ENCODE measurements around the gene AKAP12. TPM values are rescaled to one million over a fixed set of nuclear protein-coding genes. Genes with fewer than 3 reads are reported as not detected.

AKAP12 gene
- total RNA-seq, 1 donor from 2014 or later = 0.69 TPM

- POLR2A ChIA-PET = no interaction called here
- no peak overlapping the region for H3K4me3 Mint-ChIP-seq
- no peaks in the 10 kb centered on the region for H3K4me1 Mint-ChIP-seq
- H3K27ac Mint-ChIP-seq = no peak overlapping the region
- intact Hi-C loops (cut with micrococcal nuclease) = no loop called here
- CTCF ChIA-PET = no interaction called here
- DNase-seq = no peak
- peaks cover 2% of the 10 kb centered on the region for H3K27me3 Mint-ChIP-seq
- H3K9me3 Mint-ChIP-seq = no peaks in the 10 kb centered on the region
- TF ChIP-seq, protein P1, sequence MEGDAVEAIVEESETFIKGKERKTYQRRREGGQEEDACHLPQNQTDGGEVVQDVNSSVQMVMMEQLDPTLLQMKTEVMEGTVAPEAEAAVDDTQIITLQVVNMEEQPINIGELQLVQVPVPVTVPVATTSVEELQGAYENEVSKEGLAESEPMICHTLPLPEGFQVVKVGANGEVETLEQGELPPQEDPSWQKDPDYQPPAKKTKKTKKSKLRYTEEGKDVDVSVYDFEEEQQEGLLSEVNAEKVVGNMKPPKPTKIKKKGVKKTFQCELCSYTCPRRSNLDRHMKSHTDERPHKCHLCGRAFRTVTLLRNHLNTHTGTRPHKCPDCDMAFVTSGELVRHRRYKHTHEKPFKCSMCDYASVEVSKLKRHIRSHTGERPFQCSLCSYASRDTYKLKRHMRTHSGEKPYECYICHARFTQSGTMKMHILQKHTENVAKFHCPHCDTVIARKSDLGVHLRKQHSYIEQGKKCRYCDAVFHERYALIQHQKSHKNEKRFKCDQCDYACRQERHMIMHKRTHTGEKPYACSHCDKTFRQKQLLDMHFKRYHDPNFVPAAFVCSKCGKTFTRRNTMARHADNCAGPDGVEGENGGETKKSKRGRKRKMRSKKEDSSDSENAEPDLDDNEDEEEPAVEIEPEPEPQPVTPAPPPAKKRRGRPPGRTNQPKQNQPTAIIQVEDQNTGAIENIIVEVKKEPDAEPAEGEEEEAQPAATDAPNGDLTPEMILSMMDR (IDR thresholded peaks at IDR 0.05) = no peak
- no peaks in the 10 kb centered on the region for H3K36me3 Mint-ChIP-seq (ENCODE audit: low read depth)
- ATAC-seq (ENCODE audit: low read depth) = no peak
Observed at GRCh38 chr6:151265282-151265681, 25.5 kb downstream of the AKAP12 start.

DNA sequence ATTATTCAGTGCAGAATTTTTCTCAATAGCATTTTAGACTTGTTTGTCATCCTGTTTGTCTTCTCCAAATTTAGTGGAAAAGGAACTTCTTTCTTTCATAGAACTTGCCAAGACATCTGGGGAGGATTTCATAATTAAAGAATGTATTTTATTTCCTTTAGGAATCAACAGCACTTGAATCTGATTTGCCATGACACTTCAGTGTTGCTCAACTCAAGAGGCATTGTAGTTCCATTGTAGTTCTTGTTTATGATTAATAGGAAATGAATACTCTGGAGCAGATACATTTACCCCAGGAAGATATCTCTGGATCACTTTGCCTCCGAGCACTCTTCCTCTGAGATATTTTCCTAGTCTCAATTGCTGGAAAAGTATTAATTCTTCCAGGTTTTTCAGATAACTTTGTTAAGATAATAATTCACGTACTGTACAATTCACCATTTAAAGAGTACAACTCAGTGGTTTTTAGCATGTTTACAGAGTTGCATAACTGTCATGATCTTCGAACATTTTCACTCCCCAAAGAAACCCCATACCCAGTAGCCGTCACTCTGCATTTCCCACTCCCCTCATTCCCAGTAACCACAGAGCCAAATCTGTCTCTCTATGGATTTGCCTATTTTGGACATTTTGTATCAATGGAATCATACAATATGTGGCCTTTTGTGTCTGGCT lies 29.7 kb downstream of the AKAP12 start:
- Mint-ChIP-seq H3K27ac (no peak overlapping the region), H3K4me1 (no peaks in the 10 kb centered on the region)
- POLR2A ChIA-PET = no interaction called here

GRCh38 chr6:151275121-151275520 lies 35.4 kb downstream of the AKAP12 start:
- H3K4me1 Mint-ChIP-seq = no peaks in the 10 kb centered on the region
- intact Hi-C loops (cut with micrococcal nuclease) = no loop called here
- no peak for DNase-seq
- H3K4me3 Mint-ChIP-seq = no peak overlapping the region
- POLR2A ChIA-PET = no interaction called here
- H3K27me3 Mint-ChIP-seq = peaks cover 5% of the 10 kb centered on the region
- no peak for ATAC-seq (ENCODE audit: low read depth)
- TF ChIP-seq, protein P1 (IDR thresholded peaks at IDR 0.05) = no peak
- H3K36me3 Mint-ChIP-seq (ENCODE audit: low read depth) = no peaks in the 10 kb centered on the region
- no peak overlapping the region for H3K27ac Mint-ChIP-seq
- CTCF ChIA-PET = no interaction called here
- H3K9me3 Mint-ChIP-seq = no peaks in the 10 kb centered on the region

More for the DNA sequence above, 29.7 kb downstream of the AKAP12 start:
- H3K9me3 Mint-ChIP-seq = no peaks in the 10 kb centered on the region
- H3K36me3 Mint-ChIP-seq (ENCODE audit: low read depth) = no peaks in the 10 kb centered on the region
- no peak overlapping the region for H3K4me3 Mint-ChIP-seq
- CTCF ChIA-PET = no interaction called here
- DNase-seq (no peak), ATAC-seq (ENCODE audit: low read depth) (no peak)
- TF ChIP-seq, protein P1 (IDR thresholded peaks at IDR 0.05) = no peak
- no peaks in the 10 kb centered on the region for H3K27me3 Mint-ChIP-seq
- intact Hi-C loops (cut with micrococcal nuclease) = no loop called here

DNA sequence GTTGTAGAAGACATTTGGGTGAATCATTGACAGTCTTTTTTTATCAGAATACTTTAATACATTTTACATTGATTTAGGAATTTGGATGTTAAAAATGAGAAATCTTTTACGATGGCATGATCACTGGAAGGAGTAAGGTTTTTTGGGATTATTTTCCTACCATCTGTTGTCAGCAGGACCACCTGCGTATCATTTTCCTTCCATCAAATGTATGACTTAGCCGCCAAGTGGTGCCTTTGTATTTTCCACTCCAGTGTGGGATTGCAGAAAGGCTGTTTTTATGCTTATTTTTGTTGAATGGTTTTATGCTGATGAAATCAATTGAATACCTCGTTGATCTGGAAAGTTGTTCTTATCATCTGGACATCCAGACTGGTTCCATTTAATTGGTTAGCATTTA lies 35.8 kb downstream of the AKAP12 start:
- no peak overlapping the region for H3K4me3 Mint-ChIP-seq

GRCh38 chr6:151276112-151276740 lies 36.5 kb downstream of the AKAP12 start:
- ChIA-PET POLR2A (no interaction called here), CTCF (no interaction called here)
- Mint-ChIP-seq H3K27ac (no peak overlapping the region), H3K4me1 (no peaks in the 10 kb centered on the region), H3K27me3 (peaks cover 5% of the 10 kb centered on the region), H3K36me3 (ENCODE audit: low read depth) (no peaks in the 10 kb centered on the region), H3K4me3 (no peak overlapping the region), H3K9me3 (no peaks in the 10 kb centered on the region)
- TF ChIP-seq, protein P1 (IDR thresholded peaks at IDR 0.05) = no peak
- DNase-seq = no peak
- intact Hi-C loops (cut with micrococcal nuclease) = no loop called here
- ATAC-seq (ENCODE audit: low read depth) = no peak

More for the DNA sequence above, 35.8 kb downstream of the AKAP12 start:
- POLR2A ChIA-PET = no interaction called here
- H3K9me3 Mint-ChIP-seq = no peaks in the 10 kb centered on the region
- TF ChIP-seq, protein P1 (IDR thresholded peaks at IDR 0.05) = no peak
- H3K36me3 Mint-ChIP-seq (ENCODE audit: low read depth) = no peaks in the 10 kb centered on the region
- no peak overlapping the region for H3K27ac Mint-ChIP-seq
- DNase-seq = no peak
- peaks cover 5% of the 10 kb centered on the region for H3K27me3 Mint-ChIP-seq
- no peak for ATAC-seq (ENCODE audit: low read depth)
- CTCF ChIA-PET = no interaction called here
- intact Hi-C loops (cut with micrococcal nuclease) = no loop called here
- H3K4me1 Mint-ChIP-seq = no peaks in the 10 kb centered on the region

Data from activated B cell treated with CpG ODN at 0.5 μM for 24 hours (primary cell).